GM23248 (cell line): ENCODE data around the gene AJAP1.

Source experiments
- EZH2 ChIP-seq: fragments of 200-600 bp; sonication (generic); IDR thresholded peaks from 2 replicates; pipeline ENCODE4 v1.6.1; 2018; ENCODE audit warnings: antibody characterized with exemption, mild to moderate bottlenecking; ENCODE audit not compliant: insufficient read depth, poor library complexity, severe bottlenecking
- EZH2phosphoT487 ChIP-seq: fragments of 200-600 bp; sonication (generic); IDR thresholded peaks from 2 replicates; pipeline ENCODE4 v1.6.1; 2018; ENCODE audit warnings: antibody characterized with exemption, moderate library complexity, mild to moderate bottlenecking, low read depth; ENCODE audit not compliant: insufficient read depth

DNA sequence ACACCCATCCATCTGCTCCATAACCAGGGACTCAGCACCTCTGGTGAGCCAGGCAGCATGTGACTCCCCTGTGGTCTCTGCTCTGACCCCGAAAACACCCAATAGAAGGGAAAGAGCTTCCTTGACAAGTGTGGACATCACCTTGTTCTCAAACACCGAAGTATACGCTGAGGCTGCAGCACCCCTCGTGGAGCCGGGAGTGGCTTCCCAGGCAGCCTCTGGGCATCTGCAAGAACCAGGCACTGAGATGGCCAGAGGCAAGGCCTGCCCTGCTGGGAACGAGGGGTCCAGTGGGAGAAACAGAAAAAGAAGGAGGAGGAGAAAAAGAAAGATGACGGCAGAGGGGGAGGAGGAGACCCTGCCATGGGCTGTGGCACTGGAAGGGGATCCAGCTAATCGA, 18.2 kb upstream of the AJAP1 start:
- TF ChIP-seq EZH2: no peak
- TF ChIP-seq EZH2phosphoT487: no peak
